Fibroblast of skin of right biceps (primary cell): ENCODE data around the gene FBXO15.

Experiments used
- DNase-seq: peaks from one replicate; pipeline ENCODE4 v3.0.0-alpha.2; 2013

FBXO15 gene

GRCh38 chr18:74153377-74153776 lies 5.7 kb upstream of the FBXO15 start:
- DNase-seq: peak; percentile 20

- no peak for DNase-seq
These were observed 5.2 kb upstream of the FBXO15 start for GRCh38 chr18:74152857-74153256.

- no peak for DNase-seq
These were observed 4.6 kb upstream of the FBXO15 start for GRCh38 chr18:74152270-74152669.

- DNase-seq: no peak
These were observed 2.2 kb upstream of the FBXO15 start for GRCh38 chr18:74149878-74150277.

DNA sequence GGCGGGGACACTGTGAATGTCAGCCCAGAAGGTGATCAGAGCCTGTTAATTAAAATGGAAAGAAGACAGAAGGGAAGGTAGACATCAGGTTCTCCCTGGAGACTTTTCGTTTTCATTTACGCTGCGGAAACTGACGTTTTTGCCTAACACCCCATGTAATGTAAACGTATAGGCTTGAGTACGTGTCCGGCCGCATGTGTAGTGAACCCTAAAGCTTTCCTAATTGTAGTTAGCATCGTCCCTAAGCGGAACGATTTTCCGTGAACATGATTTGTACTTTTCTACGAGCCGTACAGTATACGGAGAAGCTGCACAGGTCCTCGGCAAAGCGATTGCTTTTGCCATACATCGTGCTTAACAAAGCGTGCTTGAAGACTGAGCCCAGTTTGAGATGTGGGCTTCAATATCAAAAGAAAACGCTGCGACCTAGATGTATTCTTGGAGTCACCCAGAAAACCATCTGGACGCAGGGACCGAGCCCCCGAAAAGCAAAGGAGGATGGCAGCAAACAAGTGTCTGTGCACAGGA lies 973 bp upstream of the FBXO15 start:
- DNase-seq: no peak

- no peak for DNase-seq
These were observed 199 bp downstream of the FBXO15 start for GRCh38 chr18:74147491-74147778.

DNA sequence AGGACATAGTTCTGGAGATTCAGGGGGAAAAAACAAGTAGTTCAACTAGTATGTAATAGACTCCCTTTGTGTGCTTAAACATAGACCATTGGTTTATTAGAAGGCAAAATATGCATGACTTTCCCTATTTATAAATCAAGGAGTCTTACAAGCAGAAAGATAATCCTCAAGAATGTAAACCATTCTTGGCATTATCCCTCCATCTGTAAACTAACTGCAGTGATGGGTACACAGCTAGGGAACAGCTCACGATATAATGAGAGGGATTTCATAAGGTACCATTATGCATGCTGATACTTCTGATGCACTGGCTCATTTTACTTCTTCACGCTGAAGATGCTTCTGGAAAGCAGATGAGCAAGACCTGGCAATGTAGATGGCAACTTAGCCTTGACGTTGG lies 878 bp downstream of the FBXO15 start:
- DNase-seq: peak; percentile 66

- DNase-seq: peak; percentile 36
These were observed 5.4 kb downstream of the FBXO15 start for GRCh38 chr18:74142252-74142651.

- DNase-seq: no peak
These were observed 6.0 kb downstream of the FBXO15 start for GRCh38 chr18:74141667-74142066.

DNA sequence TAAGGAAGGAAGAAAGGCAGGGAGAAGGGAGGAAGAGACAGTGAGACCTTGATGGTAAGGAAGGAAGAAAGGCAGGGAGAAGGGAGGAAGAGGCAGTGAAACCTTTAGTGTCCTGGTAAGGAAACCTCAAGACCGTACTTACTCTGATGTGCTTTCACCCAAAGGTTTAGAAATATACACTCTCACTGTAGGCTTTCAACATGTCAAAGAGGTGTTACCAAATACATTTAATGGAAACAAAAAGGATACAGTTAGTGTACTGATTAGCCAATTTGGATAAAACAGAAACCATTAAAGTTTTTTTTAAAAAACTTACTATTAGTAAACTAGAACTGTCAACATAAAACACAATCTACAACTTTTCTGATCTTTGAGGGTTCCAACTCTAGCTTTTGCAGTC lies 7.1 kb downstream of the FBXO15 start:
- DNase-seq: no peak

GRCh38 chr18:74139888-74140287 lies 7.7 kb downstream of the FBXO15 start:
- DNase-seq: peak; percentile 78

GRCh38 chr18:74139411-74139810 lies 8.2 kb downstream of the FBXO15 start:
- peak; percentile 11 for DNase-seq

DNA sequence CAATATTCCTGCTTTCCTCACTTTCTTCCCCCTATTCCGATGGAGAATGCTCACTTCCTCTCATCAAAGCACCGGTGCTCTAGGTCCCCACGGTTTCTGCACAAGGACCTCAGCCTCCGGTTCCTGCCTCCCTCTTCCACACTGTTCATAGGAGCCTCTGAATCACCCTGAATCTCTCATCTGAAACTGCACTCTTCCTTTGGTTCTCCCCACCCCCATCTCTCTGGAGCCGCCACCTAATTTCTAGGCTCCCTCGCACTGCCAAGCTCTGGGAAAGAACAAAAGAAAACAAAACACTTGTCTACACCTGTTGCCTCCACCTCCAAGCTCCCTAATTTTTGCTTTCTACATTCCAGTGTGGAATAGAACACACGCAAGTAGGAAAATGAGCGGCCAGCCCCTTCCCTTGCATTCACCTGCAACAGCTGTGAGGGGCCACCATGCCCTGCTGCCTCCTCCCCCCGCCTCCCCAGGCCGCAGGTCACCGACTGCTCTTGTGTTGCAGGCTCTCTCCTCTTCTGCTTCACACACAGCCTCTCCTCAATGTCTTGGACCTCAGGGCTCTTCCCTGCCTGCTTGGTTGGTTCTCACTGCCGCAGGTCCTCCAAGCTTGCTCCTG lies 9.6 kb downstream of the FBXO15 start:
- no peak for DNase-seq

DNA sequence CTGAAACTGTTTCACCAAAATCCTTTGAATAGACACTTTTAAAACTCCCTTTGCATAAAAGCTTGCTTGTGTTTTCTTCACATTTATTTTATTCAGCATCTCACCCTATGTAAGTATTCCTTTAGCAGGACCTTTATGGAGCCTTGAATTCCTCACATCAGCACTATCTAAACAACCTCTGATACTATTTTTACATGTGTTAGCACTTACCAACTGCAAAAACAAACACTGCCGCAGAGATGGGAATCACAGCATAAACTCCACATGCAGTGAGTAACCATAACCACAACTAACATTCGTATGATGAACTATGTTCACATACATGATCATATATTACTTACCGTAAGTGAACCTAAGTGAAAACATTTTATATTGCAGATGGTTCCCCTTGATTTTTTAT lies 15.4 kb downstream of the FBXO15 start:
- DNase-seq: peak; percentile 10

DNA sequence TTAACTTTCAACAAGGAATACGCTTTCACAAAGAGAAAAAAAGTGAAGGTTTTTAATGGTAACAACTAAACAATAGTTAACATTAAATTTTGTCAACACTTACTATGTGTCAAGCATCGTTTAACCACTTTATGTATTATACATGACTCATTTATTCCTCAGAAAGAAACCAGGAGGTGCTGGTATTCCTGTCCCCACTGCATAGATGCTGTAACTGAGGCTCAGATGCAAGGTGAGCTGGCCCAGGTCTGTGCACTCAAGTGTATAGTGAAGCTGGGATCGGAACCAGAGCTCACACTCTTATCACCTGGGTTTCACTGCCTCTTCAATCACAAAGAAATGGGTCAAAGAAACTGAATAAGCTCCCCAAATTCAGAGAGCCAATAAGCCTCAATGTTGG lies 16.5 kb downstream of the FBXO15 start:
- no peak for DNase-seq

DNA sequence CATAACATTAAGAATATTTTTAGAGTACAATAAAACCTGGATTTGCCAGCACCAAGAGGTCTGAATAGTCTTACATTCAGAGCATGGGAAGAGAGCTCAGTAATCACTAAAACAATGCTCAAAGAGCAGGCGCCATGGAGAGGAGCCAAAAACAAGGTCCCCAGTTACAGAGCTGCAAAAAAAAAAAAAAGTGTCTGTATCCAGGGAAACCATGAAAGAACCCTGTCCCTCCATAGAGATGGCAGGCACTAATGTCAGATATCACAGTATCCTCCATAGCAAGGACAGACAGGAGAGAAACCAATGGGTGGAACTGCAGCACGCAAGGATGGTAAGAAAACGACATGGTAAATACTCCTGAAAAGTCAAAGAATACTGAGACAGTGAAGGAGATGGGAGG lies 19.5 kb downstream of the FBXO15 start:
- DNase-seq: no peak

DNA sequence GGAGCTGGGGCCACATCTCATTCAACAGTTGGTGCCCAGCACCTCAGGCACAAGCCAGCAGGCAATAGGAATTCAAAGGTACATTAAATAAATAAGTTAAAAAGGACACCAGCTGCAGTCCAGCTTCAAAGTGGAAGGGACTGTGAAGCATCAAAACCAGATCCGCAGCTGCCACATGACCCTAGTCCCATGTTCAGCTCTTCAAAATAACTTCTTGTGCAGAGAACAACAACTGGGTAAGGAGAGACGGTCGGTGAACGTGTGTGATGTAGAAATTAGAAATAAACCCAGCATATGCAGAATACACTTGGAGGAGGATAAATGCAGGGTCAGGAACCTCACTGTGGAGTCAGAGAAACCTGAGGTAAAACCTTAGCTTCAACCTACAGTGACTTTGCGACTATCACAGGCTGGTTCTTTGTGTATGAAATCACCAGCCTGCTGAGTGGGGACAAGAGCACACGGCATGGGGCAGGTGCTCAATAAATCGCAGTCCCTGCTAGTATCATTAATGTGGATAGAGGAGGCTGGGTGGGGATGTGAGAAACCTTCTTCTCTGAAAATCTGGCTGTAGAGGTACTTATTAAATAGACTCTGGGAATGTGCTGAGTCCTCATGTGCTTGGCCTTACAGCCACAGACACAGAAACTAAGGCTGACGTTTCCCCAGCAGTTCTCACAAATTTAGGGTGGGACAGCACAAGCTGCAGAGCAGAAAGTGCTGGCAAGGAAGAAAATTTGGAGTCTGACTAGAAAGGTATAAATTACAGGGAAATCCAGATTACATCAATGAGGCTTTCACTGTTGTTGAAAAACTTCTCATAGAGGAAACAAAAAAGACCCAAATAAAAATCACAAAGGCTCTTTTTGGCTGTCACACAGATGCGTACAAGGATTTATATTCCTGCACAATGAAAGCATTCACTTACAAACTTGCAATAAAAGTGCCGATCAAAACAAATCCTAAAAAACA lies 20.7 kb downstream of the FBXO15 start:
- no peak for DNase-seq

- DNase-seq: no peak
These were observed 23.0 kb downstream of the FBXO15 start for GRCh38 chr18:74124642-74125041.

- DNase-seq: no peak
These were observed 24.4 kb downstream of the FBXO15 start for GRCh38 chr18:74123200-74123599.

- DNase-seq: peak; percentile 43
These were observed 30.7 kb downstream of the FBXO15 start for GRCh38 chr18:74116633-74117554.

GRCh38 chr18:74115046-74115445 lies 32.6 kb downstream of the FBXO15 start:
- peak; percentile 59 for DNase-seq

GRCh38 chr18:74114116-74114515 lies 33.5 kb downstream of the FBXO15 start:
- DNase-seq: no peak

DNA sequence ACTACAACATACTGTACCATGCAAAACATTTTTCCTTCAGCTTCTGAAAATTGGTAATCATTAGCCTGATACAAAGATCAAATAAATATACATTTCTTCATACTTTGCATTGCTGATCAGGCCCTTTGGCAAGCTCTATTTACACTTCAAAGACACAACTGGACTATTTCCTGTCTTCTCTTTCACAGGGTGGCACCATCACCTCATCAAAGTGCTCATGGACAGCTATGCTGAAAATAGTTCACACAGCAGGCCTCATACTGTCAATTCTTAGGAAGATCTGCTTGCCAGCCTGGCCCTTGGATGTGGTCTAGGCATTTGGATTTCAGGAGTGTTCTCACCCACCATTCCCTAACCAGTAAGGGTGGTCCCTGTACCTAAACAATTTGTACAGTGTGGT lies 33.9 kb downstream of the FBXO15 start:
- DNase-seq: no peak
